Esophagus squamous epithelium (tissue), 5 donors: ENCODE data around the gene ZCCHC7. TPM values are rescaled to one million over a fixed set of nuclear protein-coding genes. Genes with fewer than 3 reads are reported as not detected.
"Not testable (repeated sequence)": the region's sequence is repeated elsewhere in the genome, so short reads cannot be mapped to it uniquely, and the experiment has no call there.

Experiments used
- DNase-seq: peaks from one replicate; lab custom pipeline; 2025; lab: John Stamatoyannopoulos, UW
- H3K27ac ChIP-seq, 4 donors: fragments of 200-600 bp; sonication (generic); one replicate each; pipeline ENCODE4 v1.5.1; 2016 to 2019; ENCODE audit warnings: mild to moderate bottlenecking in 1 of 4
- H3K27me3 ChIP-seq, 4 donors: fragments of 200-600 bp; sonication (generic); 1 replicate in 3 of 4; 2 replicates in 1 of 4; pipeline versions ENCODE4 v1.5.1 to v1.6.0; 2017 to 2021; ENCODE audit warnings: antibody characterized with exemption in 1 of 4
- H3K36me3 ChIP-seq, 3 donors: fragments of 200-600 bp; sonication (generic); one replicate each; pipeline ENCODE4 v1.5.1; 2016 to 2019
- H3K4me1 ChIP-seq, 3 donors: fragments of 200-600 bp; sonication (generic); one replicate each; pipeline ENCODE4 v1.5.1; 2017 to 2019
- H3K4me3 ChIP-seq, 4 donors: fragments of 200-600 bp; sonication (generic); 1 replicate in 3 of 4; 2 replicates in 1 of 4; pipeline ENCODE4 v1.5.1; 2016 to 2019; ENCODE audit warnings: mild to moderate bottlenecking in 2 of 4, moderate library complexity in 1 of 4
- H3K9me3 ChIP-seq, 3 donors: fragments of 200-600 bp; sonication (generic); one replicate each; pipeline ENCODE4 v1.5.1; 2016 to 2019
- POLR2A ChIP-seq, 4 donors: fragments of 450-650 bp; IDR thresholded peaks; one replicate each; pipeline ENCODE4 v1.6.1; 2017; ENCODE audit warnings: antibody characterized with exemption in 4 of 4, mild to moderate bottlenecking in 4 of 4, moderate library complexity in 3 of 4
- WGBS, 2 donors: methylation state at CpG; one replicate each; pipeline ENCODE4 v1.1.5; 2018; 5-methylcytosine and 5-hydroxymethylcytosine counted together
- intact Hi-C: fragments of 100-400 bp; cut with DNase I; formaldehyde crosslinking; loops from one replicate; pipeline ENCODE4 v1.15.0; 2022
- total RNA-seq, 4 donors: library from RNA; depleted of rRNA; stranded (reverse); fragments of >200 nt; gene quantifications; one replicate each; pipeline ENCODE4 v1.1.0, GENCODE V29; 2016
- TF ChIP-seq, protein P1 (sequence below), 6 experiments: fragments of 450-650 bp in 4 of 6; fragments of 200-600 bp in 2 of 6; sonication (generic) in 2 of 6; IDR thresholded peaks; one replicate each; pipeline ENCODE4 v1.5.1; 2016 to 2019; ENCODE audit warnings: antibody characterized with exemption in 6 of 6, mild to moderate bottlenecking in 4 of 6, moderate library complexity in 4 of 6
- donor health status: DM: yes; HTN: yes; CAD: no.

Gene ZCCHC7
- total RNA-seq, 4 donors from 2014 or later = 6.1 to 21.6 (median 13.0) TPM

DNA sequence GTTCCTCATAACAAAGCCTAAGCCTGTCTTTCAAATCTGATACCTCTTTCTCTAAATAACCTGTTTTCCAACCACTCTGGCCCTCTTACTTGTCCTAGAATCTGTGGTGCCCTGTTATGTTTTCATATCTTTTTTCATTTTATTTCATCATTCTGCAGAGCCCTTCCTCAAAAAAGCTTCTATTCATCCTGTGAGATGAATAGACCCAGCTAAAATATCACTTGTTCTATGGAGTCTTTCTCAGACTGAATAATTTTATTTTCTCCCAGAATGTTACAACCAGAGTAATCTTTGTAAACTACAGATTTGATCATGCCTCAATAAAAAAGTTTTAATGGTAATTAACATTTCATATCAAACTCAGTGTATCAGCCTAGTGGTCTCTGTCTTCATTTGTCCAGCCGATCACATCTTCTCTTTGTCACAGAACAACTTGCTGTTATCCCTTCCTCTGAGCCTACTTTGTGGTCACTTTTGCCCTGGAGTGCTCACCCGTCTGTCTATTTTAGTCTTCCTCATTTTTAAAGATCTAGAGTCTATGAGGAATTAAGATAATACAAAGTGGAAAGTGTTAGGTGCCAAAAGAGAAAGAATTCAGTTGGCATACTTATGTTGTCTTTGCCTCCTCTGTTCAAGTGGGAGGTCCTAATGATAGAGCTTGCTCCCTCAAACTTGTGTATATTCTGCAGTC, 77.8 kb downstream of the ZCCHC7 start:
- WGBS, 2 donors = 67 to 87% methylated on average over 2 of the region's 2 CpGs
- Histone ChIP-seq H3K27ac (no peak overlapping the region), H3K9me3 (no peaks in the 10 kb centered on the region), H3K27me3 (no peaks in the 10 kb centered on the region), H3K4me3 (no peak overlapping the region), H3K4me1 (peaks cover 0 to 10% (median 0%) of the 10 kb centered on the region in 3 donors), H3K36me3 (peaks cover 0 to 5% (median 0%) of the 10 kb centered on the region in 3 donors)
- no peak for TF ChIP-seq POLR2A (IDR thresholded peaks at IDR 0.05)
- TF ChIP-seq, protein P1, sequence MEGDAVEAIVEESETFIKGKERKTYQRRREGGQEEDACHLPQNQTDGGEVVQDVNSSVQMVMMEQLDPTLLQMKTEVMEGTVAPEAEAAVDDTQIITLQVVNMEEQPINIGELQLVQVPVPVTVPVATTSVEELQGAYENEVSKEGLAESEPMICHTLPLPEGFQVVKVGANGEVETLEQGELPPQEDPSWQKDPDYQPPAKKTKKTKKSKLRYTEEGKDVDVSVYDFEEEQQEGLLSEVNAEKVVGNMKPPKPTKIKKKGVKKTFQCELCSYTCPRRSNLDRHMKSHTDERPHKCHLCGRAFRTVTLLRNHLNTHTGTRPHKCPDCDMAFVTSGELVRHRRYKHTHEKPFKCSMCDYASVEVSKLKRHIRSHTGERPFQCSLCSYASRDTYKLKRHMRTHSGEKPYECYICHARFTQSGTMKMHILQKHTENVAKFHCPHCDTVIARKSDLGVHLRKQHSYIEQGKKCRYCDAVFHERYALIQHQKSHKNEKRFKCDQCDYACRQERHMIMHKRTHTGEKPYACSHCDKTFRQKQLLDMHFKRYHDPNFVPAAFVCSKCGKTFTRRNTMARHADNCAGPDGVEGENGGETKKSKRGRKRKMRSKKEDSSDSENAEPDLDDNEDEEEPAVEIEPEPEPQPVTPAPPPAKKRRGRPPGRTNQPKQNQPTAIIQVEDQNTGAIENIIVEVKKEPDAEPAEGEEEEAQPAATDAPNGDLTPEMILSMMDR (IDR thresholded peaks at IDR 0.05) = no peak
- intact Hi-C loops = no loop called here
- no peak for DNase-seq

DNA sequence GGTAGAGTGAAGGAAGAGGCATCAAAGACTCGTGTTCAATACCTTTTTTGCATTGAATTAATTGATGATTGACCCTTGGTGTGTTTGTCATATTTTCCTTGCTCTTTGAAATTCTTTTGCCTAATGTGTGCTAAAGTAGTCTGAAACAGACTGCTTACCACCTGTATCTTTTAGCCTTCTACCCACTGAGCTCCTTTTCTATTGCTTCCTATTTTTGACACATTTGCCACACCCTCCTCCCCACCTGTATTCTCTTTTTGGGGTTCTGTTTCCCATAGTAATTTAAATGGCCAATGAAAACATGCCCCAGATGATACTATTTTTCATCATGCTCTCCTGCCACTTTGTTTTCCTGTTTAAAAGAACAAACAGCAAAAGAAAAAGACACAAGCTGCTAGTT, 78.5 kb downstream of the ZCCHC7 start:
- Histone ChIP-seq H3K9me3 (no peaks in the 10 kb centered on the region), H3K36me3 (peaks cover 0 to 6% (median 0%) of the 10 kb centered on the region in 3 donors), H3K27me3 (no peaks in the 10 kb centered on the region), H3K27ac (no peak overlapping the region), H3K4me3 (no peak overlapping the region), H3K4me1 (peaks cover 0 to 10% (median 0%) of the 10 kb centered on the region in 3 donors)
- intact Hi-C loops = no loop called here
- DNase-seq = no peak
- TF ChIP-seq, protein P1 (IDR thresholded peaks at IDR 0.05) = no peak
- TF ChIP-seq POLR2A (IDR thresholded peaks at IDR 0.05) = no peak
- WGBS, 2 donors = 70 to 88% methylated on average over 1 of the region's 1 CpG

DNA sequence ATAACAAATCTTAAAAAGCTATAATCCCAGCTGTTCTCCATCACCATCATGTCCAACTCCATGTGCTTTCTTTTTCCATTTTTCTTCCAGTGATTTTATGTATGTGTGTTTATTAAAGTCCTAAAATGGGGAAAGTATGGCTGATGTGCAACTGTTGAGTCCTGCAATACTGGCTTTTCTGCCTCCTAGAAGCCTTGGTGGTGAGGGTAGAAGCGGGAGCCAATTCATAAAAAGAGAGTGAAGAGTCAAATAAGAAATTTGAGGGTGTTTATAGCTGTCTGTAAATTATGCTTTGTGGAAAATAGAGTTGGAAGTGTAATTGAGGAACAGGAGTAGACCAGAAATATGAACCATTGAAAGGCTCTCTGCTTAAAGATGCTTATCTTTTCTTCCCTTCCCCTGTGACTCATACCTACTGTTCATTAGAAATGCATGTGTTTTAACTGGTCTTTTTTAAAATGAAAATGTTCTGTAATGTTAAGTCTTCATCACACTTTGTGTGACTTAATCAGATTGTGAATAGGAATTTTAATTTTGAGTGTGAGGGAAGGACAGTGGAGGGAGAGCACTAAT, 80.1 kb downstream of the ZCCHC7 start:
- intact Hi-C loops = no loop called here
- H3K27ac ChIP-seq = no peak overlapping the region
- TF ChIP-seq, protein P1 (IDR thresholded peaks at IDR 0.05) = no peak
- TF ChIP-seq POLR2A (IDR thresholded peaks at IDR 0.05) = no peak
- peaks cover 0 to 10% (median 0%) of the 10 kb centered on the region in 3 donors for H3K4me1 ChIP-seq
- no peaks in the 10 kb centered on the region for H3K9me3 ChIP-seq
- WGBS, 2 donors = 93 to 100% methylated on average over 1 of the region's 1 CpG
- DNase-seq = no peak
- H3K36me3 ChIP-seq = peaks cover 0 to 6% (median 0%) of the 10 kb centered on the region in 3 donors
- H3K27me3 ChIP-seq = no peaks in the 10 kb centered on the region
- H3K4me3 ChIP-seq = no peak overlapping the region

DNA sequence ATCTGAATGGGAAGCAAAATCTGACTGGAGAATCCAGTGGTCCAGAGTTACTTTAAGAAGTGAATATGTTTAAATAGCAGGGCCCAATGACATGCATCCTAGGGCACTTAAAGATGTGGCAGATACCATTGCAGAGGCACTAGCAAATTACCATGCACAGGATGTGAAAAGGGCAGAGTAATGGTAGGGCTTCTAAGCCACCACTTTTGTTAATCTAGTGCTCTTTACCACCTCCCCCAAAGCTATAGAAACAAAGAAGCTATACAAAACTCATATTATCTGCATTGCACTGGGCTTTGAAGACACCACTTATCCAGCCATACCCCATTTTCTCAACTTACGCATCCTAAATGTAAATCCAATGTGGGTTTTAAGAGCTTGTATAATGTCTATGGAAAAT, 81.2 kb downstream of the ZCCHC7 start:
- TF ChIP-seq, protein P1 (IDR thresholded peaks at IDR 0.05) = no peak
- TF ChIP-seq POLR2A (IDR thresholded peaks at IDR 0.05) = no peak
- Histone ChIP-seq H3K27ac (no peak overlapping the region), H3K27me3 (no peaks in the 10 kb centered on the region), H3K36me3 (peaks cover 0 to 10% (median 0%) of the 10 kb centered on the region in 3 donors), H3K4me1 (peaks cover 0 to 8% (median 0%) of the 10 kb centered on the region in 3 donors), H3K9me3 (no peaks in the 10 kb centered on the region), H3K4me3 (no peak overlapping the region)
- 100% methylated on average over 1 of the region's 1 CpG for WGBS, 2 donors
- intact Hi-C loops = no loop called here
- DNase-seq = no peak

DNA sequence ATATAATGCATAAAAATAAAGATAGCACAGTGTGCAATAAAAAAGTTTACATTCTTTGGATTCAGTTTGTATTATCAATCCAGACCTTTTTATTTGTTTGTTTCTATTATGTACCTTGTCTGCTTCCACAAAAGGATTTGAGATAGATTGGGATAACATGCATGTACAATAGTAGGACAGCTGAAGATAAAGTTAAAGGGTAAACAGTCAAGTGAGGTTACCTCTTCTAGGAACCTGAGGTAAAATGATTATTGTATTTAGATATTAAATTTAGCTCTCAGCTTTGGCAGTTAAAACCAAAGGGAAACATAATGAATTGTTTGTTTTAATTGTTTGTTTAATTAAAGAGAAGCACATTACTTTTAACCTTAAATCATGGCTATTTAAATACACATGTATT, 81.7 kb downstream of the ZCCHC7 start:
- Histone ChIP-seq H3K4me1 (peaks cover 0 to 3% (median 0%) of the 10 kb centered on the region in 3 donors), H3K9me3 (no peaks in the 10 kb centered on the region), H3K36me3 (peaks cover 0 to 16% (median 0%) of the 10 kb centered on the region in 3 donors), H3K4me3 (no peak overlapping the region), H3K27ac (no peak overlapping the region), H3K27me3 (no peaks in the 10 kb centered on the region)
- DNase-seq = no peak
- TF ChIP-seq, protein P1 (IDR thresholded peaks at IDR 0.05) = no peak
- TF ChIP-seq POLR2A (IDR thresholded peaks at IDR 0.05) = no peak
- intact Hi-C loops = no loop called here

DNA sequence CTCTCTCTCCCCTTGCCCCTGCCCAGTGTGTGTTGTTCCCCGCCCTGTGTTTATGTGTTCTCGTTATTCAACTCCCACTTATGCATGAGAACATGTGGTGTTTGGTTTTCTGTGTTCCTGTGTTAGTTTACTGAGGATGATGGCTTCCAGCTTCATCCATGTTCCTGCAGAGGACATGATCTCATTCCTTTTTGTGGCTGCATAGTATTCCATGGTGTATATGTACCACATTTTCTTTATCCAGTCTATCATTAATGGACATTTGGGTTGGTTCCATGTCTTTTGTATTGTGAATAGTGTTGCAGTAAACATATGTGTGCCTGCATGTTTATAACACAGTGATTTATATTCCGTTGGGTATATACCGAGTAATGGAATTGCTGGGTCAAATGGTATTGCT, 83.1 kb downstream of the ZCCHC7 start:
- H3K4me3 ChIP-seq, H3K27me3 ChIP-seq, intact Hi-C loops, H3K27ac ChIP-seq, H3K9me3 ChIP-seq, DNase-seq, H3K4me1 ChIP-seq: not testable (repeated sequence)
- peaks cover 0 to 24% (median 0%) of the 10 kb centered on the region in 3 donors for H3K36me3 ChIP-seq
- WGBS, 2 donors = 91 to 98% methylated on average over 4 of the region's 4 CpGs
